NCI-H1694 treated with DMSO at 0.1 percent for 48 hours (cell line): ENCODE results near the gene RPS2.

Source experiments
- DNase-seq: peaks from one replicate; lab custom pipeline; 2025; lab: John Stamatoyannopoulos, UW

RPS2 gene

DNA sequence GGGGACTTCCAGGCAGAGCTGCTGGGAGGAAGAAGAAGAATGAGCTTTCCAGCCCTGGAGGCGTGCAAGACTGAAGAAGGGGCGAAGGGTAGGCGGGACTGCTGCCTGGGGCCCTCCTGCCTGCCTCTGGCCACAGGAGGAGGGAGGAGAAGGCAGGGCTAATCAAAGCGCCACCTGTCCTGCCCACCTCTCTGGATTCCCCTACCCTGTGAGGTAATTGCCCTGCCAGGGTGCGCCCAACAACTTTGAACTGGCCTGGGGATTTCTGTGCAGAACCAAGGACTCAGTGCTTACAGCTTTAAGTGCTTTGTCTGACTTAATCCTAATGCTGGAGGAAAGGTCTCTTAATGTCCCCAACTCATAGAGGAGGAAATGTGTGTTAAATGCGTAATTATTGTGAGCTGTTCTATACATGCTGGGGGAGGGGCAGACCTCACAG lies 16.8 kb upstream of the RPS2 start, which contains the start of gene NOXO1:
Gene NOXO1, minus strand, starts transcription at position 72 of the 439 bp plus-strand sequence. CDS start 290 bp downstream, outside the sequence.
- no peak for DNase-seq

DNA sequence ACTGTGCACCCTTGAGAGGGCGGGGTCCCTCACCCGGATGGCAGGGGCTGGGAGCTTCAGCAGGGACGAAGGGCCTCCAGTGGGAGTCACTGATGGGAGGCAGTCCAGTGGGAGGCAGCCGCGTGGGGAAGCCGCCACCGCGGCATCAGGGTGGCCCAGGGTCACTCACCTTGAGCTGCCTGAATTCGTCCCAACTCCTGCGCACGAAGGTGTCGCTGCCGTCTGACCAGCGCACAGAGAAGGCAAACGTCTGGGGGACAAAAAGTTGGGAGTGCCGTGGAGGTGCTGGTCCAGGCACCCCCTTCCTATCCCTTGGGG lies 16.1 kb upstream of the RPS2 start:
- no peak for DNase-seq

DNA sequence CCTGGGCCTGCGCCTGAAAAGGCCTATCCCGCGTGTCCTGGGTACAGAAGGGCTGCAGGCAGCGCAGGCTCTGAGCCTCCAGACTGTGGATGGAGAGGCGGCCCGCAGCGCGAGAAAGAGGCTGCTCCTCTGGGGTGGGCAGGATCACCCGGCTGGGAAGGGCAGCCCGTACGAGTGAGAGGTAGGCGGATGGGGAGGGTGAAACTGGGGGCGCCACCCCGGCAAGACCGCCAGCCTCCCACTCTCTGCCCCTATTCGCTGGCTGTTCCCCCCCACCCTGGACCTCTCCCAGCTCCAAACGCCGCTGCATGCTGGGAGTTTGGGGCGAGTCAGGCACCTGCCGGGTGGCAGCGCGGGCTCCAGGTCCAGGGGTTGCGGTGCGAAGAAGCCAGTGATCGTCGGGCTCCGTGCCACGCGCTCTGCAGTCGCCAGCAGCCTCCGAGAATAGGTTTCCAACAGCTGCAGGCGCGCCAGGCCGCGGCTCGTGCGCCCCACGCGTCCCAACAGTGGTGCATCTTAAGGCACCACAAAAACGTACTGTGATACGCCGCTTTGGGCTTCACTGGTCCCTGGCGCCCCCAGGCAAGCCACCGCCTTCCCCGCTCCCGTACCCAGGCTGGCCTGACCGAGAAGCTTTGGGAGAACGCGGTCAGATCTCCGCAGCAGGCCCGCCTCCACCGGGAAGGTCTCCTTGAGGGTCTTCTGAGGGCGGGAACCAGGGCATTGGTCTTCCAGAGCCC lies 15.6 kb upstream of the RPS2 start:
- no peak for DNase-seq

DNA sequence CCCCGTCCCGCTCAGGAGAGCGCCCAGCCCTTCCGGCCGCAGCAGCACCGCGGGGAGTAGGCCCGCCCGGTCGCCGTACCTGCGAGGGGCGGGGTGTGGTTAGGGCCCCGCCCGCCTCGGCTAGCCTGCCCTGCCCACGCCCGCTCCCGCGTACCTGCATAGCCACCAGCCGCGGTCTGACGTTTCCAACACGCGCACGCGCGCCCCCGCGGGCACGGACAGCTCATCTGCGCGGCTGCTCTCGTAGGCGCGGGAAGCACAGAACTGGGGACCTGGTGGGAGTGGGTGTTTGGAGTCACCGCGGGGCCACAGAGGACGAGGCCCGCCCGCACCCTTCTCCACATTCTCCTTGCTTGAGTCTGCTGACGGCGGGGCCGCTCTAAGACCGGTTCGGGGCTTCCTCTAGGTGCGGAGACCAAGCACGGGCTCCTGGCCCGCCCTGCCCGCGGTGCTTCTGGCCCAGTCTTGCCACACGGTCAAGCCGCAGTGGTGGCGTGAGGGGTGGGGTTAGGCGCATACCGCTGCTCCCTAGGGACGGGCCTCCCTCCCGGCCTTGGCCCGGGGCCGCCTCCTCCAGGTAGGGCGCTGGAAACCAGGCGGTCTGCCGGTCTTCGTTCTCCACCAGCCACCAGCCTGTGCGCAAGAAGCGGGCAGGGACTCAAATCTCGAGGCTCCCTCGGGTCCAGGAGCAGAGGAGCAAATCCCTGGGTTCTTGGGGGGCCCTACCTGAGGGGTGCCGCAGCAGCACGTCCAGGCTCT lies 14.8 kb upstream of the RPS2 start:
- DNase-seq = no peak

DNA sequence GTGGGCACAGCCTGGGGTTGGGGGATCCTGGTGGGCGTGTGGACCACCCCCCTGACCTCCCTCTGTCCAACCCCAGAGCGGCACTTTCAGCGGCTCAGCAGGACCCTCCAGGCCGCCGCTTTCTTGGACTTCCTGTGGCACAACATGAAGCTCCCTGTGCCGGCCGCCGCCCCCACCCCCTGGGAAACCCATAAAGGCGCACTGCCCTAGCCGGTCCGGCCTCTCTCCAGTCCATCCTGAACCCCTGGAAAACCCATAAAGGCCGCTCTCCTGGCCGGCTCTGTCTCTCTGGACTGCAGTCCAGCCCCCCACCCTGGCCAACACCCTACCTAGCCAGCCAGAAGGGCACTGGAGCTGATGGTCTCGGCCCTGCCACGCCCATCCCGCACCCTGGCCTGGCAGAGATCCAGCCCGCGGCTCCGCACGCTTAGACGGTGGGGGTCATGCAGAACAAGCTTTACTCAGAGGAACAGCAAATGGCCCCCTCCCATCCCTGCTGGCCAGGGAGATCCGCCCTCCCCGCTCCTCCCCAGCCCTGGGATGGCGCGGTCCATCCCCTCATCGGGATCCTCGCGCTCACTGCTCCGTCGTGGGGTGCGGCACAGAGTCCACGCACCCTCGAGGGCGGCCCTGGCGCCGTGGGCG lies 14.0 kb upstream of the RPS2 start:
- no peak for DNase-seq

DNA sequence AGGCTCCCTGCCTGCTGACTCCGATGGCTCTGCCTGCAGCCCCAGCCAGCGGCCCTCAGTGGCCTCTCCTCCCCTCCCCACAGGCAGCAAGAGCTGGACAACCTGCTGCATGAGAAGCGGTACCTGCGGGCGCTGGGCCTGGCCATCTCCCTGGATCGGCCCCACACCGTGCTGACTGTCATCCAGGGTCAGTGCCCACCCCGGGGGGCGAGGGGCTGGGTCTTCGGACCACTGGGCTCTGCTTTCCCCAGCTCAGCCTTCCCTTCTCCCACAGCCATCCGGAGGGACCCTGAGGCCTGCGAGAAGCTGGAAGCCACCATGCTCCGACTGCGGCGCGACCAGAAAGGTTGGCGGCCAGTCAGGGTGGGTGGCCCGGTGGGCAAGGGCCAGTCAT lies 13.2 kb upstream of the RPS2 start:
- no peak for DNase-seq

DNA sequence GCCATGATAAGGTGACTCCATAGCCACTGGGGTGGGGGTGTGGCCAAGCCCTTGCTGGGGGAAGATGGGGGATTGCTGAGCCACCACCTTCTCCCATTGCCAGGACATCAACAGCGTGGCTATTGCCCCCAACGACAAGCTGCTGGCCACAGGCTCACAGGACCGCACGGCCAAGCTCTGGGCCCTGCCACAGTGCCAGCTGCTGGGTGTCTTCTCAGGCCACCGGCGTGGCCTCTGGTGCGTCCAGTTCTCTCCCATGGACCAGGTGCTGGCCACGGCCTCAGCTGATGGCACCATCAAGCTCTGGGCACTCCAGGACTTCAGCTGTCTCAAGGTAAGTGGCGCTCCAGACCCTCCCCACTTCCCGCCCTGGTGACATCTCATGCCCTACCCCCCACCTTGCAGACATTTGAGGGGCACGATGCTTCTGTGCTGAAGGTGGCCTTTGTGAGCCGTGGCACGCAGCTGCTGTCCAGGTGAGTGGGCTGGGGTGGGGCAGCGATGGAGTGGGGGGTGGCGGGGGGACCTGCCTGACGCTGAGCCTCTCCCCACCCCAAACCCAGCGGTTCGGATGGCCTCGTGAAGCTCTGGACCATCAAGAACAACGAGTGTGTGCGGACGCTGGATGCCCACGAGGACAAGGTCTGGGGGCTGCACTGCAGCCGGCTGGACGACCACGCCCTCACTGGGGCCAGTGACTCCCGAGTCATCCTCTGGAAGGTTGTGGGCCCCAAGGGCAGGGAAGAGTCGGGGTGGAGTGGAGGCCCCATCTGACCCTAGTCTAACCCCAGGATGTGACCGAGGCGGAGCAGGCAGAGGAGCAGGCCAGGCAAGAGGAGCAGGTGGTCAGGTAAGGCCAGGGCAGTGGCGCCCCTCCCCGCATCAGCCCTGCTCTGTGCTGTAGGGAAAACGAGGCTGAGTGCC lies 12.6 kb upstream of the RPS2 start:
- DNase-seq = no peak

DNA sequence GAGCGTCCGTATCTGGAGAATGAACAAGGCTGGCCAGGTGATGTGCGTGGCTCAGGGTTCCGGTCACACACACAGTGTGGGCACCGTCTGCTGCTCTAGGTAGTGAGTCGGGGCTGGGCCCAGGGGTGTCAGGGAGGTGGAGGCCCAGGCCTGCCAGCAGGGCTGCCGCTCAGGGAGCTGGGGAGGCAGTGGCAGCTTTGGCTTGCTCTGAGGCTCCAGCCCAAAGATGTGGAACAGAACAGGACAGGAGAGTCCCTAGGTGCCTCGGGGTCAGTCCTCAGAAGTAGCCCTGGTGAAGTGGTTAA lies 11.5 kb upstream of the RPS2 start:
- no peak for DNase-seq

DNA sequence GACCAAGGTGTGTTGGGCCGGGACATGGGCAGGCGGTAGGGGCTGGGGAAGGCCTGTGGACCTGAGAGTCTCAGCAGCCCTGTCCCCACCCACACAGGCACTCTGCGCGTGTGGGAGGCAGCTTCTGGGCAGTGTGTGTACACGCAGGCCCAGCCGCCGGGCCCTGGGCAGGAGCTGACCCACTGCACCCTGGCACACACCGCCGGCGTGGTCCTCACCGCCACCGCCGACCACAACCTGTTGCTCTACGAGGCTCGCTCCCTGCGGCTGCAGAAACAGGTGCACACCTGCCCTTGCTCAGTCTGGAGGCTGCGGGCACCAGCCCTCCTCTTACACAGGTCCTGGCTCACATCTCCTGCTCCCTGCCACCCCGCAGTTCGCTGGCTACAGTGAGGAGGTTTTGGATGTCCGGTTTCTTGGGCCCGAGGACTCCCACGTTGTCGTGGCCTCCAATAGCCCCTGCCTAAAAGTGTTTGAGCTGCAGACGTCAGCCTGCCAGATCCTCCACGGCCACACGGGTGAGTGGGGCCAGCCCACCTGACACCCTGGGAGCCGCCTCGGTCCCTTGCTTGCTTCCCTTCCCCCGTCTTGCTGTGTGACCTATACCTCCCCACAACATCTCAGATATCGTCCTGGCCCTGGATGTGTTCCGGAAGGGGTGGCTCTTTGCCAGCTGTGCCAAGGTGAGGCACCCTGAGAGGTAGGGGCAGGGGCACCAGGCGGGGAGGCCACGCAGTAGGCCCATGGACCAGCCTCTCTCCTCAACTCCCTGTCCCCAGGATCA lies 11.0 kb upstream of the RPS2 start:
- no peak for DNase-seq

DNA sequence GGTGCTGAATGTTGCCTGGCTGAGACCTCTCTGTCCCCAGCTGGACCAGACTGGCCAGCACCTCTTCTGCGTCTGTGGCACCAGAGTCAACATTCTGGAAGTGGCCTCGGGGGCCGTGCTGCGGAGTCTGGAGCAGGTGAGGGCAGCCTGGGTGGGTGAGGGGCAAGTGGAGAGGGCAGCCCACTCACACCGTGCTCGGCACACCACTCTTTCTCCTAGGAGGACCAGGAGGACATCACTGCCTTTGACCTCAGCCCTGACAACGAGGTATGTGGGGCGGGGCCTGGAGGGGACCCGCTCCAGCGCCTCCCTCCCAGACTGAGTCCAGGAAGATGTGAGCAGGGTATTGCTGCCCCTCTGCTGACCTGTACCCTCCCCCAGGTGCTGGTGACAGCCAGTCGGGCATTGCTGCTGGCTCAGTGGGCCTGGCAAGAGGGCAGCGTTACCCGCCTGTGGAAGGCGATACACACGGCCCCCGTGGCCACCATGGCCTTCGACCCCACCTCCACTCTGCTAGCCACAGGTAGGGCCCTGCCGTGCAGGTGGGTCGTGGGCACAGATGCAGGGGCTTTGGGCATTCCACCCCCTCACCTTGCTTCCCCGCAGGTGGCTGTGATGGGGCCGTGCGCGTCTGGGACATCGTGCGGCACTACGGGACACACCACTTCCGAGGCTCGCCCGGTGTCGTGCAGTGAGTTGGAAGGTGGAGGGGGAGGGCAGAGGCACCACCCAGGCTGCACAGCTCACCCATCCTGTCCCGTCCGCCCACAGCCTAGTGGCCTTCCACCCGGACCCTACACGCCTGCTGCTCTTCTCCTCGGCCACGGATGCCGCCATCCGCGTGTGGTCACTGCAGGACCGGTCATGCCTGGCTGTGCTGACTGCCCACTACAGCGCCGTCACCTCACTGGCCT lies 9.8 kb upstream of the RPS2 start:
- no peak for DNase-seq

DNA sequence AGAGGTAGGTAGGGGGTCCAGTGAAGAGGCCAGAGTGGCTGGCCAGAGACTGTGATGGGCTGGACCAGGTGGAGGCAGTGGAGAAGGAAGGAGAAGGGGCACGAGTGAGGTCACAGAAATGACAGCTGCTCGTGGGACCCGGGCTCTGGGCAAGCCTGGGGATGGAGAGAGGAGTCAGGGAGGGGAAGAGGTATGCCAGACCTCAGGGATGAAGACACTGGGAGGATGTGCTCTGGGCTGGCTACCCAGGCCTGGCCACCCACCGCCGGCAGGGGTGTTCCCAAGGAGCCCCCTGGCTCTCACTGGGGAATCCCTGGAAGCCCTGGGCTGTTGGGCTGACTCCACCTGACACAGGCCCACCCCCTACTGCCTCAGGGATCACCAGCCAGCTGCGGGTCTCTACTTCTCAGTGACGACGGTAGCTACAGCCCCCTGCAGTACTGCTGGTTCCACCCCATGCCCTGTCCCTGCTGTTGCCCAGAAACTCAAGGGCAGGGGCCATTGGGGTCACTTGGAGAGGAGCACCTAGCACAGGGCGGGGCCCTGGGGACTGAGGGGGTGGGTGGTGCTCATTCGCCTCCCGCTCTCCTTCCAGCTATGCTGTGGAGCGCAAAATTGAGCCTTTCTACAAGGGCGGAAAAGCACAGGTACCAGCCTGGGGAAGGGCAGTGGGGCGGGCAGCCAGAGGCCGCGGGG lies 9.0 kb upstream of the RPS2 start:
- no peak for DNase-seq

DNA sequence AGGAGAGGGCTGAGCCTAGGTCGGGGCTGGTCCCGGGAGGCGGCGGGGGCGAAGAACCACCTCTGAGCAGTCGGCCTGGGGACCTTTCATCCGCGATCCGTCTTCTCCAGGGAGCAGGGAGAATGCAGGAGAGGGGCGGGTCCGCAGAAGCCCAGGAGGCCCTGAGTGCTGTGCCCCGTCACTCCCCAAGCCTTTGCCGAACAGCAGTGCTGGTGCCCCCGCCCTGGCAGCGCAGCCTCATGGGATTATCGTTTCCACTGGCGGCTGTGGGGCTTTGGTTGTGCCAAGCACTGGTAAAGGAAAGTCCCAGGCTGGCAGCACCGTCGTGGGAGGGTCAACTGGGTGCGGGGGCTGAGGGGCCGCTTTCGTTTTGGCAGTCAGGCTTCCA lies 7.9 kb upstream of the RPS2 start:
- DNase-seq = no peak

DNA sequence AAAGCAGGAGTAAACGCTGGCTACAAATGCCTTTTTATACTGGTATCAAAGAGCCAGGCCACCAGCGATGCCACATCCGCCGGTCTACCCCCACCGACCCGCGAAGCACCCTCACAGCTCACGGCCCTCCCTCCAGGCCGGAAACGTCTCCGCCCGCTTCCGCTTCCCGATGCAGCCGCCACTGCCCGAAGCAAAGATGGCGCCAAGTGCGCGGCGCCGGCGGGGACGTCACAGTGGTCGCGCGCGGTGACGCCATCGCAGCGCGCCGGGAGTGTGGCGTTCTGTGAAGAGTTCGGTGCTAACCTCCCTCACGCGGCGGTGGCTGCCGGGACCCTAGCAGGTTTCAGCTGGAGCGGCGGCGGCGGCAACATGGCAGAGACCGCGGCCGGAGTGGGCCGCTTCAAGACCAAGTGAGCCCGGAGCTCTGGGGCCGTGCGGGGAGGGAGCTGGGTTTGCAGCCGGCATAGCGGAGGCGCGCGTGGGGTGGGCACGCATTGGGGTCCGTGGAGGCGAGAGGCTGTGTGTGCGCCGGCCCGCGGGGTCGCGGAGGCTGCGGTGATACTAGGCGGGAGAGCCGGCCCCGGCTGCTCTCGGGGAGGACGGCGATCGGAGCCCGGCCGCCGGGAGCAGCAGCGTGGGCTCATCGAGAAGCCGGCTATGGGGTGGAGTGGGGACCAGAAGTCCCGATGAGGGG lies 7.3 kb upstream of the RPS2 start, which contains the start of gene TBL3:
Gene TBL3, plus strand, starts transcription at position 258 of the 694 bp plus-strand sequence. Its CDS starts 112 bp downstream, at position 370.
- DNase-seq = peak; percentile 71

DNA sequence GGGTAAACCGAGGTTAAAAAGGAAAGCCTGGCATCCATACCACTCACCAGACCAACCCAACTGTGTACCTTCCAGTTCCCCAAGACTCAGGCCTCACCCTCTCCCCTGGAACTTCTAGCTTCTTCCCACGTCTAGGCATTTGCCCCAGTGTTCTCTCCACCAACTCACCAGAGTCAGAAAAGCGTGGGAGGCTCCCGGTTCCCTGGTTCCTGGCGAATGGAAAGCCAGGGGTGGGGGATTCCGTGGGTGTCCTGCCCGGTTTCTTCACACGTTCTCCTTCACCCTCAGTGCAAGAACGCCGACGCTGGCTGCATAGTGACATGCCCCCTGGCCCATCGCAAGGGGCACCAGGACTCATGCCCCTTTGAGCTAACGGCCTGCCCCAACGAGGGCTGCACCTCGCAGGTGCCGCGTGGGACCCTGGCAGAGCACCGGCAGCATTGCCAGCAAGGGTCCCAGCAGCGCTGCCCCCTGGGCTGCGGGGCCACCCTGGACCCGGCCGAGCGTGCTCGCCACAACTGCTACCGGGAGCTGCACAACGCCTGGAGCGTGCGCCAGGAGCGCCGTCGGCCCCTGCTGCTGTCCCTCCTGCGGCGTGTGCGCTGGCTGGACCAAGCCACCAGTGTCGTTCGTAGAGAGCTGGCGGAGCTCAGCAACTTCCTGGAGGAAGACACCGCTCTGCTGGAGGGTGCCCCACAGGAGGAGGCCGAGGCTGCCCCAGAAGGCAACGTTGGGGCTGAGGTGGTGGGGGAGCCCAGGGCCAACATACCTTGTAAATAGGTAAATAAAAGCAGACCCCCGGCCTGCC lies 3.7 kb upstream of the RPS2 start:
- DNase-seq = no peak

DNA sequence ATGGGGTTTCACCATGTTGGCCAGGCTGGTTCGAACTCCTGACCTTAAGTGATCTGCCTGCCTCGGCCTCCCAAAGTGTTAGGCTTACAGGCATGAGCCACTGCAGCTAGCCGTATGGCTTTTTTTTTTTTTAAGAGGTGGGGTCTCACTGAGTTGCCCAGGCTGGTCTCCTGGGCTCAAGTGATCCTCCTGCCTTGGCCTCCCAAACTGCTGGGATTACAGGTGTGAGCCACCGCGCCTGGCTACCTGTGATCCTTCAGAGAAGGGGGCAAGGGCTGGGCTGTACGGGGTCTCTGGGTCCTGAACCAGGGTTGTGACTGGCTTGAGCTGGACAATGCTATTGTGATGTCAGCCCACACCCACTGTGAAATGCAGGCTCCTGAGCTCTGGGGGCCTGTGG lies 1.8 kb upstream of the RPS2 start, which contains the start of gene RNF151:
Gene RNF151, plus strand, starts transcription at position 397 of the 400 bp plus-strand sequence. CDS start 26 bp downstream, outside the sequence.
- DNase-seq = no peak

DNA sequence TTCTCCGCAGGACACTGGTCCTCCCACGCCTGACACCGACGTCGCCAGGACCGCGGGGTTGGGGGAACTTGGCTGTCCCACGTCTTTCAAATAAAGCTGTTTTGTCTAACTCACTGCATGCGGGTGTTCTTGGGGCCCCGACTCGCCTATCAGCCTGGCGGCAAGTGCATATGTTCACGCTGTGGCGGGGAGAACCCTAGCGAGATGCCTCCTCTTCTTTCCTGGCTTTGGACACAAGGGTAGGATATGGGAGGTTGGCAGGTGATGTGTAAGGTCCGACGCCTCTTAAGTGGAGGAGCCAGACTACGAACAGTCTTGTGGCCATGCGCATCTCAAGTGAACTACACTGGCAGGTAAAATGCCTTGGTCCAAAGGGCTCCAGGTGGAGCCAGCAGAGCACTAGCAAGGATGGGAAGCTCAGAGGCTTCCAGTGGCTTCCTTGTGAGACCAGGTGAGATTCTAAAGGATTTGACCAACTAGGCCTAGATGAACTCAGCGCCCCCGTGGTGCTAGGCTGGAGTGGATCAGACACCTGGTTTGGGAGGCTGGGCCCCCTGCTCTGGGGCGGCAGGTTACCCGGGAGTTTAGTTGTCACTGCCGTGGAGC lies 873 bp upstream of the RPS2 start:
- DNase-seq = no peak

DNA sequence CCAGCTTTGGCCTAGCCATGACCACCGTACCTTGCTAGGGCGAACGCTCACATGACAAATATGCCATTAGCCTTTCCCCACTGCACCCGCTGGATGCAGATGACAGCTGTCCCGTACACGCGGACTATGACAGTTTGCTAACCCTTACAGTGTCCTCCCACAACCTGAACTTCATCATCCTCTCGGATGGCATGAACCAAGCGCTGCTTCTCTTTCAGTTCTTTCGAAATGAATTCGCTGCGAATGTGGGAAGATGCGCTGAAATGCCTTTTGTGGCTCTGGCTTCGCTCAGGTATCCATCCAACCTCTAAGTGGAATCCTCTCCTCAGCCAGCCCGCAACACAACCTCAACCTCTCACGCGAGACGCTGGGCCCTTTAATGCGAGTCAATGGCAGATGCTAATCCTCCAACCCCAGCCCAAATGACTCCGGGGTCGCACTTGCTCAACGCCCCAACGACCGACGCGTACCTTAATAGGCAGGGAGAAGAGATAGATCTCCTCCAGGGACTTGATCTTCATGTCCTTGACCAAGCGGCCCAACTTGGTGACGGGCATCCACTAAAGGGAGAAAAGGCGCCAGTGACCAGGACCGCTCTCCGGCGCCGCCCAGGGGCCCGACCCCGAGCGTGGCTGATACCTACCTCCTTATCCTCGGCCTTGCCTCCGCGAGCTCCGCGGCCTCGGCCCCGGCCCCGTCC lies 670 bp downstream of the RPS2 start:
- no peak for DNase-seq
